T-helper 1 cell treated with Interleukin-12 subunit alpha and Interleukin-12 subunit beta and Interleukin-4 antibody, amounts not matched to agents 30 μg/mL and 1 μg/mL, for 36 hours (primary cell): ENCODE results near the gene RCSD1.

Experiments used
- H3K27ac Mint-ChIP-seq: one replicate; pipeline ENCODE4 v1.8.0; 2021; ENCODE audit warnings: mild to moderate bottlenecking, mixed read lengths
- H3K27me3 Mint-ChIP-seq: one replicate; pipeline ENCODE4 v1.8.0; 2021; ENCODE audit warnings: low read depth, mixed read lengths
- H3K36me3 Mint-ChIP-seq: one replicate; pipeline ENCODE4 v1.8.0; 2021; ENCODE audit warnings: low read depth, mixed read lengths
- H3K4me1 Mint-ChIP-seq: one replicate; pipeline ENCODE4 v1.8.0; 2021; ENCODE audit warnings: low read depth, mixed read lengths
- H3K4me3 Mint-ChIP-seq: one replicate; pipeline ENCODE4 v1.8.0; 2021; ENCODE audit warnings: mild to moderate bottlenecking, moderate library complexity, mixed read lengths
- H3K9me3 Mint-ChIP-seq: one replicate; pipeline ENCODE4 v1.8.0; 2021; ENCODE audit warnings: mixed read lengths

Gene RCSD1

GRCh38 chr1:167629681-167630567 lies at the start of gene RCSD1:
TSS of gene RCSD1 (plus strand) at chr1:167630232. CDS start at chr1:167630424, 192 bp downstream.
- Mint-ChIP-seq H3K4me3 (peak within 1 kb of the TSS; percentile 92), H3K27me3 (no peaks in the 10 kb centered on the region), H3K27ac (peak within 1 kb of the TSS; percentile 92), H3K36me3 (peaks cover 41% of the 10 kb centered on the region), H3K4me1 (peaks cover 75% of the 10 kb centered on the region), H3K9me3 (peaks cover 11% of the 10 kb centered on the region)

- Mint-ChIP-seq H3K27ac (no peak overlapping the region), H3K4me3 (no peak overlapping the region), H3K4me1 (no peaks in the 10 kb centered on the region), H3K27me3 (peaks cover under 1% of the 10 kb centered on the region), H3K9me3 (no peaks in the 10 kb centered on the region), H3K36me3 (no peaks in the 10 kb centered on the region)
Observed at GRCh38 chr1:167582064-167582463, 48.0 kb upstream of the RCSD1 start.

GRCh38 chr1:167582722-167583121 lies 47.3 kb upstream of the RCSD1 start:
- H3K4me1 Mint-ChIP-seq = no peaks in the 10 kb centered on the region
- H3K27me3 Mint-ChIP-seq = no peaks in the 10 kb centered on the region
- no peak overlapping the region for H3K27ac Mint-ChIP-seq
- no peaks in the 10 kb centered on the region for H3K36me3 Mint-ChIP-seq
- no peaks in the 10 kb centered on the region for H3K9me3 Mint-ChIP-seq
- no peak overlapping the region for H3K4me3 Mint-ChIP-seq

GRCh38 chr1:167584581-167584980 lies 45.5 kb upstream of the RCSD1 start:
- no peaks in the 10 kb centered on the region for H3K27me3 Mint-ChIP-seq
- H3K4me1 Mint-ChIP-seq = peaks cover 3% of the 10 kb centered on the region

GRCh38 chr1:167587342-167587741 lies 42.7 kb upstream of the RCSD1 start:
- Mint-ChIP-seq H3K27ac (no peak overlapping the region), H3K4me1 (peaks cover 3% of the 10 kb centered on the region), H3K27me3 (no peaks in the 10 kb centered on the region), H3K36me3 (no peaks in the 10 kb centered on the region), H3K4me3 (no peak overlapping the region), H3K9me3 (no peaks in the 10 kb centered on the region)

More at GRCh38 chr1:167584581-167584980, 45.5 kb upstream of the RCSD1 start:
- Mint-ChIP-seq H3K27ac (no peak overlapping the region), H3K4me3 (no peak overlapping the region), H3K36me3 (no peaks in the 10 kb centered on the region), H3K9me3 (no peaks in the 10 kb centered on the region)

- Mint-ChIP-seq H3K9me3 (no peaks in the 10 kb centered on the region), H3K4me3 (no peak overlapping the region), H3K4me1 (peaks cover 3% of the 10 kb centered on the region), H3K36me3 (no peaks in the 10 kb centered on the region), H3K27me3 (no peaks in the 10 kb centered on the region), H3K27ac (no peak overlapping the region)
Observed at GRCh38 chr1:167587872-167588271, 42.2 kb upstream of the RCSD1 start.

- Mint-ChIP-seq H3K4me3 (no peak overlapping the region), H3K36me3 (no peaks in the 10 kb centered on the region), H3K27ac (no peak overlapping the region), H3K9me3 (no peaks in the 10 kb centered on the region), H3K4me1 (peaks cover 4% of the 10 kb centered on the region), H3K27me3 (no peaks in the 10 kb centered on the region)
Observed at GRCh38 chr1:167588361-167588760, 41.7 kb upstream of the RCSD1 start.

GRCh38 chr1:167592475-167592874 lies 37.6 kb upstream of the RCSD1 start:
- peaks cover 10% of the 10 kb centered on the region for H3K4me1 Mint-ChIP-seq
- H3K9me3 Mint-ChIP-seq = no peaks in the 10 kb centered on the region
- no peak overlapping the region for H3K4me3 Mint-ChIP-seq
- H3K27me3 Mint-ChIP-seq = peaks cover 7% of the 10 kb centered on the region
- no peak overlapping the region for H3K27ac Mint-ChIP-seq
- no peaks in the 10 kb centered on the region for H3K36me3 Mint-ChIP-seq

- no peak overlapping the region for H3K4me3 Mint-ChIP-seq
- no peak overlapping the region for H3K27ac Mint-ChIP-seq
- peaks cover 11% of the 10 kb centered on the region for H3K4me1 Mint-ChIP-seq
- H3K9me3 Mint-ChIP-seq = no peaks in the 10 kb centered on the region
- H3K27me3 Mint-ChIP-seq = peaks cover 7% of the 10 kb centered on the region
- peaks cover 2% of the 10 kb centered on the region for H3K36me3 Mint-ChIP-seq
Observed at GRCh38 chr1:167593860-167594259, 36.2 kb upstream of the RCSD1 start.

GRCh38 chr1:167594822-167595221 lies 35.2 kb upstream of the RCSD1 start:
- Mint-ChIP-seq H3K4me3 (no peak overlapping the region), H3K36me3 (peaks cover 2% of the 10 kb centered on the region), H3K27ac (no peak overlapping the region), H3K9me3 (no peaks in the 10 kb centered on the region), H3K27me3 (peaks cover 7% of the 10 kb centered on the region), H3K4me1 (peaks cover 16% of the 10 kb centered on the region)

- H3K4me1 Mint-ChIP-seq = peaks cover 42% of the 10 kb centered on the region
- no peaks in the 10 kb centered on the region for H3K9me3 Mint-ChIP-seq
- peaks cover 9% of the 10 kb centered on the region for H3K36me3 Mint-ChIP-seq
- H3K27me3 Mint-ChIP-seq = peaks cover 7% of the 10 kb centered on the region
- H3K27ac Mint-ChIP-seq = peak overlapping the region; percentile 76
- peak overlapping the region; percentile 53 for H3K4me3 Mint-ChIP-seq
Observed at GRCh38 chr1:167599957-167600581, 30.0 kb upstream of the RCSD1 start.

GRCh38 chr1:167601442-167602383 lies 28.3 kb upstream of the RCSD1 start:
- Mint-ChIP-seq H3K4me3 (peak overlapping the region; percentile 68), H3K27ac (peak overlapping the region; percentile 37), H3K9me3 (peaks cover 4% of the 10 kb centered on the region), H3K27me3 (peaks cover 4% of the 10 kb centered on the region), H3K4me1 (peaks cover 42% of the 10 kb centered on the region), H3K36me3 (peaks cover 10% of the 10 kb centered on the region)

GRCh38 chr1:167602840-167603239 lies 27.2 kb upstream of the RCSD1 start:
- Mint-ChIP-seq H3K9me3 (peaks cover 12% of the 10 kb centered on the region), H3K27me3 (no peaks in the 10 kb centered on the region), H3K4me1 (peaks cover 42% of the 10 kb centered on the region), H3K4me3 (no peak overlapping the region), H3K27ac (peak overlapping the region; percentile 42), H3K36me3 (peaks cover 17% of the 10 kb centered on the region)

- peaks cover 26% of the 10 kb centered on the region for H3K4me1 Mint-ChIP-seq
- no peak overlapping the region for H3K4me3 Mint-ChIP-seq
- peaks cover 4% of the 10 kb centered on the region for H3K27me3 Mint-ChIP-seq
- H3K9me3 Mint-ChIP-seq = peaks cover 31% of the 10 kb centered on the region
- peaks cover 31% of the 10 kb centered on the region for H3K36me3 Mint-ChIP-seq
- no peak overlapping the region for H3K27ac Mint-ChIP-seq
Observed at GRCh38 chr1:167605576-167605975, 24.5 kb upstream of the RCSD1 start.
